Activated CD4-positive, alpha-beta T cell treated with anti-CD3 and anti-CD28 coated beads for 36 hours (primary cell): ENCODE data around the gene CCDC107. TPM values are rescaled to one million over a fixed set of nuclear protein-coding genes. Genes with fewer than 3 reads are reported as not detected.
"Not testable (repeated sequence)": the region's sequence is repeated elsewhere in the genome, so short reads cannot be mapped to it uniquely, and the experiment has no call there.

Source experiments
- ATAC-seq: fragments of 200-7000 bp; cut with Tn5 transposase; one replicate; pipeline ENCODE4 v1.10.0; 2021; ENCODE audit warnings: mild to moderate bottlenecking, moderate library complexity
- CTCF ChIA-PET: fragments of 350-600 bp; sonication (Branson Sonifier 250); formaldehyde crosslinking; loops from one replicate; lab custom pipeline; 2021; ENCODE audit warnings: antibody characterized with exemption; lab: Charles Lee
- POLR2A ChIA-PET: fragments of 350-600 bp; sonication (Branson Sonifier 250); formaldehyde crosslinking; loops from one replicate; lab custom pipeline; 2021; ENCODE audit warnings: antibody characterized with exemption, inconsistent platforms; lab: Charles Lee
- DNase-seq: peaks from one replicate; pipeline ENCODE4 v3.0.0-alpha.2; 2020
- H3K27ac Mint-ChIP-seq: one replicate; pipeline ENCODE4 v1.8.0; 2021; ENCODE audit warnings: mixed read lengths
- H3K27me3 Mint-ChIP-seq: one replicate; pipeline ENCODE4 v1.8.0; 2021; ENCODE audit warnings: mixed read lengths
- H3K36me3 Mint-ChIP-seq: one replicate; pipeline ENCODE4 v1.8.0; 2021; ENCODE audit warnings: low read depth, mixed read lengths
- H3K4me1 Mint-ChIP-seq: one replicate; pipeline ENCODE4 v1.8.0; 2021; ENCODE audit warnings: mixed read lengths
- H3K4me3 Mint-ChIP-seq: one replicate; pipeline ENCODE4 v1.8.0; 2021; ENCODE audit warnings: mild to moderate bottlenecking, moderate library complexity, mixed read lengths
- H3K9me3 Mint-ChIP-seq: one replicate; pipeline ENCODE4 v1.8.0; 2021; ENCODE audit warnings: low read depth, mixed read lengths
- intact Hi-C, 2 experiments: fragments of 100-400 bp; cut with DNase I in 1 of 2; cut with micrococcal nuclease in 1 of 2; formaldehyde crosslinking; loops; one replicate each; pipeline versions ENCODE4 v1.14.2 to v1.15.1; 2022 to 2024; cut with DNase I, micrococcal nuclease
- total RNA-seq, 2 experiments: library from RNA; stranded (reverse); gene quantifications; one replicate each; pipeline ENCODE4 v1.2.3, GENCODE V29; 2021

Gene CCDC107
- 10 to 100 TPM in 1 of 2 experiments, 1 to 10 TPM in 1; 7.9 to 10.4 TPM for total RNA-seq

DNA sequence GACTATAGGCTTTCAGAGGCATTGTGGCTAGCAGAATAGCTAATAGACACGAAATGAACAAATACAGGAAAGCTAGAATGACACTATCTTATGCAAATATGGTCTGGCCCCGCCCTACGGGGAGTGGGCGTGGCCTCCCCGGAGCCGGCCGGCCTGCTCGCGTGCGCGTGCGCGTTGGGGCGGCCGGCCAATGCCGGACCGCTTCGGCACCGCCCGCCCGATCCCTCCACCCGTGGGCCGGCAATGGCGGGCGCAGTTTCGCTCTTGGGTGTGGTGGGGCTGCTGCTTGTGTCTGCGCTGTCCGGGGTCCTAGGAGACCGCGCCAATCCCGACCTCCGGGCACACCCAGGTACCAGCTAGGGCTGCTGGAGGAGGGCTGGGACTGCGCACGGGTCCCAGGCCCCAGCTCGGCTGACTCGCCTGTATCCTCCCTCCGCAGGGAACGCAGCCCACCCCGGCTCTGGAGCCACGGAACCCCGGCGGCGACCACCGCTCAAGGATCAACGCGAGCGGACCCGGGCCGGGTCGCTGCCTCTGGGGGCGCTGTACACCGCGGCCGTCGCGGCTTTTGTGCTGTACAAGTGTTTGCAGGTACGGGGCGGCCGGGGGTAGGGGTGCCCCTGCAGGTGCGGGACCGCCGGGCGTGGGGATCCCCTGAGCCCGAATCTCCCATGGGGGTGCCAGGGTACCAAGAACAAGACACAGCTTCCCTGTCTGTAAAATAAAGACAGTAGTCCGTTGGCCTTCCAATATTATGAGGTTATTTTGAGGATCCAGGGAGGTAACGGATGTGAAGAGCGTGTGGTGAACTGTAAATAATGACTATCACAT is at the start of gene CCDC107:
CCDC107 (plus strand) TSS at position 156 of the 831 bp plus-strand sequence; CDS start at position 244, 88 bp downstream.
- Mint-ChIP-seq H3K36me3 (peaks cover 37% of the 10 kb centered on the region), H3K4me3 (peak within 1 kb of the TSS; percentile 80), H3K9me3 (no peaks in the 10 kb centered on the region), H3K27me3 (peaks cover 2% of the 10 kb centered on the region), H3K27ac (peak within 1 kb of the TSS; percentile 98), H3K4me1 (peaks cover 68% of the 10 kb centered on the region)
- CTCF ChIA-PET, result interaction anchor here (0.5 to 6.7 kb wide), 33 partner anchors 8 to 1012 kb away, joined by 3 to 89 read pairs (median 4); partner anchors contain the start of genes CA9, CD72, CREB3 and GALT
- intact Hi-C loops, result loop anchor here (1.0 to 10.0 kb wide), 16 partner anchors 38 to 671 kb away; partner anchors contain the start of genes GBA2 (in 2 of the 2), RGP1 (in 2 of the 2), ATOSB (in 1 of the 2) and CD72 (in 1 of the 2)
- ATAC-seq (peak; percentile 63), DNase-seq (peak; percentile 87)
- POLR2A ChIA-PET, result interaction anchor here (0.7 to 1.4 kb wide), 4 partner anchors 10 to 74 kb away, joined by 3 to 4 read pairs (median 3); partner anchors contain the start of gene CREB3

DNA sequence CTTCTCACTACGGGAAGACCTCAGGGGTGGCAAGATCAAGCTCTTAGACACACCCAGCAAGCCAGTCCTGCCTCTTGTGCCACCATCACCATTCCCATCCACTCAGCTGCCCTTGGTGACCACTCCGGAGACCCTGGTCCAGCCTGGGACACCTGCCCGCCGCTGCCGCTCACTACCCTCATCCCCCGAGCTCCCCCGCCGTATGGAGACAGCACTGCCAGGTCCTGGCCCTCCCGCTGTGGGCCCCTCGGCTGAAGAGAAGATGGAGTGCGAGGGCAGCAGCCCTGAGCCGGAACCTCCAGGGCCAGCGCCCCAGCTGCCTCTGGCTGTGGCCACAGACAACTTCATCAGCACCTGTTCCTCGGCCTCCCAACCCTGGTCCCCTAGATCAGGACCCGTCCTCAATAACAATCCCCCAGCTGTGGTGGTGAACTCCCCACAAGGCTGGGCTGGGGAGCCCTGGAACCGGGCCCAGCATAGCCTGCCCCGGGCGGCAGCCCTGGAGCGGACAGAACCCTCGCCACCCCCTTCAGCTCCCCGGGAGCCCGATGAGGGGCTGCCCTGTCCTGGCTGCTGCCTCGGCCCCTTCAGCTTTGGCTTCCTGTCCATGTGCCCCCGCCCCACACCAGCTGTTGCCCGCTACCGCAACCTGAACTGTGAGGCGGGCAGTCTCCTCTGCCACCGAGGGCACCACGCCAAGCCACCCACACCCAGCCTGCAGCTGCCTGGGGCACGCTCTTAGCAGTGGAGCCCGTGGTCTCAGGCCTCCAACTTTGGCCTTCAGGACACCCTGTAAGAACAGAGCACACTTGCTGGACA is 48.9 kb upstream of the CCDC107 start:
- Mint-ChIP-seq H3K4me1 (peaks cover 15% of the 10 kb centered on the region), H3K9me3 (no peaks in the 10 kb centered on the region), H3K4me3 (no peak overlapping the region), H3K27me3 (no peaks in the 10 kb centered on the region), H3K36me3 (no peaks in the 10 kb centered on the region), H3K27ac (no peak overlapping the region)
- no peak for ATAC-seq
- intact Hi-C loops, result loop anchor here in 1 of 2 experiments (10.0 kb wide), 1 partner anchor 944 kb away; the partner anchor contains the start of gene CCL27
- CTCF ChIA-PET, result interaction anchor here (0.5 to 3.0 kb wide), 5 partner anchors 8 to 122 kb away, joined by 3 to 16 read pairs (median 3); partner anchors contain the start of genes CCDC107, CREB3, RMRP and TLN1
- no peak for DNase-seq
- POLR2A ChIA-PET, result no interaction called here

- intact Hi-C loops, result loop anchor here in 1 of 2 experiments (10.0 kb wide), 1 partner anchor 945 kb away; the partner anchor contains the start of gene CCL27
- Mint-ChIP-seq H3K4me1 (peaks cover 15% of the 10 kb centered on the region), H3K9me3 (no peaks in the 10 kb centered on the region), H3K27ac (no peak overlapping the region), H3K27me3 (no peaks in the 10 kb centered on the region), H3K4me3 (no peak overlapping the region), H3K36me3 (no peaks in the 10 kb centered on the region)
- ChIA-PET POLR2A (interaction anchor here (0.5 kb wide), 1 partner anchor 65 kb away, joined by 3 read pairs; no protein-coding TSS in a partner anchor), CTCF (interaction anchor here (1.0 to 3.0 kb wide), 3 partner anchors 55 to 122 kb away, joined by 4 to 16 read pairs (median 9); partner anchors contain the start of genes ARHGEF39, CREB3 and TLN1)
- no peak for ATAC-seq
- no peak for DNase-seq
Measured at GRCh38 chr9:35609820-35610163, 48.3 kb upstream of the CCDC107 start.

GRCh38 chr9:35611230-35611797 is 46.8 kb upstream of the CCDC107 start:
- ChIA-PET CTCF (interaction anchor here (0.5 to 4.0 kb wide), 30 partner anchors 9 to 830 kb away, joined by 3 to 29 read pairs (median 4); partner anchors contain the start of genes CCDC107, CREB3, RMRP and RUSC2), POLR2A (interaction anchor here (1.1 kb wide), 1 partner anchor 11 kb away, joined by 3 read pairs; no protein-coding TSS in a partner anchor)
- no peaks in the 10 kb centered on the region for H3K9me3 Mint-ChIP-seq
- peak; percentile 74 for DNase-seq
- ATAC-seq, result peak; percentile 96
- intact Hi-C loops, result no loop called here
- H3K27me3 Mint-ChIP-seq, result no peaks in the 10 kb centered on the region
- H3K27ac Mint-ChIP-seq, result no peak overlapping the region
- peaks cover 13% of the 10 kb centered on the region for H3K4me1 Mint-ChIP-seq
- H3K4me3 Mint-ChIP-seq, result no peak overlapping the region
- no peaks in the 10 kb centered on the region for H3K36me3 Mint-ChIP-seq

DNA sequence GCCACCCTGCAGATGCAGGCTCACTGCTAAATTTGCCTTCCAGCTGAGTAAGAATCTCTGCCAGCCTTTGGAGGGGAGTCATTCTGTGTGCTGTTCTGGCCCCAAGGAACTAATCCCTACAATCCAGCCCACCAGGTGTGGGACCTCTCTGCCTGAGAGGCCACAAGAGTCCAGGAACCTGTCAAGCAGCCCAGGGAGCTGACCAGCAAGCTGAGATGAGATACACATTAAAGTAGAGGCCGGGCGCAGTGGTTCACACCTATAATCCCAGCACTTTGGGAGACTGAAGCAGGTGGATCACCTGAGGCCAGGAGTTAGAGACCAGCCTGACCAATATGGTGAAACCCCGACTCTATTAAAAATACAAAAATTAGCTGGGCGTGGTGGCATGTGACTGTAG is 46.0 kb upstream of the CCDC107 start:
- H3K4me3 Mint-ChIP-seq, H3K9me3 Mint-ChIP-seq, POLR2A ChIA-PET, DNase-seq, H3K36me3 Mint-ChIP-seq, H3K27ac Mint-ChIP-seq, intact Hi-C loops, ATAC-seq, H3K27me3 Mint-ChIP-seq: not testable (repeated sequence)
- CTCF ChIA-PET, result interaction anchor here (0.6 to 4.0 kb wide), 20 partner anchors 8 to 270 kb away, joined by 3 to 29 read pairs (median 4); partner anchors contain the start of genes CCDC107, CREB3, RMRP and RUSC2
- H3K4me1 Mint-ChIP-seq, result peaks cover 14% of the 10 kb centered on the region

- intact Hi-C loops, result no loop called here
- CTCF ChIA-PET, result interaction anchor here (0.6 to 4.0 kb wide), 7 partner anchors 9 to 81 kb away, joined by 3 to 29 read pairs (median 5); partner anchors contain the start of genes CCDC107 and RMRP
- H3K4me3 Mint-ChIP-seq, result no peak overlapping the region
- no peaks in the 10 kb centered on the region for H3K36me3 Mint-ChIP-seq
- no peak for DNase-seq
- H3K4me1 Mint-ChIP-seq, result peaks cover 20% of the 10 kb centered on the region
- H3K27ac Mint-ChIP-seq, result no peak overlapping the region
- no peaks in the 10 kb centered on the region for H3K27me3 Mint-ChIP-seq
- ATAC-seq, result no peak
- POLR2A ChIA-PET, result interaction anchor here (1.1 kb wide), 1 partner anchor 123 kb away, joined by 3 read pairs; the partner anchor contains the start of gene RUSC2
- no peaks in the 10 kb centered on the region for H3K9me3 Mint-ChIP-seq
Measured at GRCh38 chr9:35612843-35613242, 45.2 kb upstream of the CCDC107 start.

GRCh38 chr9:35615981-35616680 is 42.0 kb upstream of the CCDC107 start:
- Mint-ChIP-seq H3K4me3 (peak overlapping the region; percentile 77), H3K4me1 (peaks cover 43% of the 10 kb centered on the region), H3K27me3 (no peaks in the 10 kb centered on the region), H3K9me3 (no peaks in the 10 kb centered on the region), H3K27ac (peak overlapping the region; percentile 52), H3K36me3 (no peaks in the 10 kb centered on the region)
- ChIA-PET CTCF (interaction anchor here (0.5 to 1.8 kb wide), 13 partner anchors 10 to 1476 kb away, joined by 3 to 9 read pairs (median 4); partner anchors contain the start of genes CCDC107, RMRP, TESK1 and TLN1), POLR2A (no interaction called here)
- ATAC-seq, result no peak
- intact Hi-C loops, result loop anchor here in 1 of 2 experiments (5.0 kb wide), 2 partner anchors 41 to 116 kb away; partner anchors contain the start of genes CCDC107, CREB3, RMRP and TLN1
- DNase-seq, result no peak

DNA sequence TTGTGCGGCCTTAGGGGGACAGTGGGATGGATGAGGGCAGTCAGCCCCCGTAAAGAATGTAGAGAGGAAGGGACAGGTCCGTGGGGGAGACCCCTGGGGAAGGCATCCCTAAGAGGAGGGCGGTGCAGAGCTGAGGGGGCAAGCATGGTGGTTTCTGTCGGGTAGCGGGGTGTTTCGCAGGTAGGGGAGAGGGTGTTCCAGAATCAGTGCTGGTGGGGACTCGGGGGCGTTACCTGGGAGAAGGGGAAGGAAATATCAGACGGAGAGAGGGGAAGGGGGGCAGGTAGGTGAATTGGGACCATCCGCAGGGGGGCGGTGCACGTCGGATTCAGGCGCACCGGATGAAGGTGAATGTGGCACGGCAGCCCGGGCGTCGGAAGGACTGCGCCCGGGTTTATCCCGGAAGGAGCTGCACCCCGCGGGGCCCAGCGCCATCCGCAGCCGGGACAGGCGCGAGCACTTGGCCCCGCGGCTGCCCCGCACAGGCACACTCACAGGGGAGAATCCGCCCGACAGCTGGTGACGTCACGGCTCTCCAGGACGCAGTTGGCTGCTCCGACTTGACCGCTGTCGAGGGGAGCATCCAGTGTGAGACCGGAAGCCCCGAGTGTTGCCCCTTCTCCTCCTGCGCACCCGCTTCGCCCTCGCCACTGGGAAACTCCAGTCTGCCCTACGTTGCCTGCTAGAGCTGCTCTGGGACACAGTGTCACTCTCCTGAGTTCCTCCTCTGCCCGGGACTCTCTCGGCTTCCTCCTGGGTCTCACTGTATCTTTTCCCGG is 41.2 kb upstream of the CCDC107 start:
- H3K27ac Mint-ChIP-seq, result peak overlapping the region; percentile 79
- ChIA-PET CTCF (interaction anchor here (0.6 to 1.8 kb wide), 18 partner anchors 8 to 923 kb away, joined by 3 to 9 read pairs (median 3); partner anchors contain the start of genes CCDC107, RMRP, TESK1 and TLN1), POLR2A (interaction anchor here (0.7 to 0.9 kb wide), 3 partner anchors 9 to 115 kb away, joined by 3 read pairs; partner anchors contain the start of gene CREB3)
- no peaks in the 10 kb centered on the region for H3K9me3 Mint-ChIP-seq
- peak overlapping the region; percentile 77 for H3K4me3 Mint-ChIP-seq
- ATAC-seq (peak; percentile 74), DNase-seq (peak; percentile 80)
- intact Hi-C loops, result loop anchor here (1.0 to 5.0 kb wide), 4 partner anchors 13 to 115 kb away; partner anchors contain the start of genes CCDC107 (in 1 of the 2), CREB3 (in 1 of the 2), RMRP (in 1 of the 2) and TLN1 (in 1 of the 2)
- no peaks in the 10 kb centered on the region for H3K36me3 Mint-ChIP-seq
- no peaks in the 10 kb centered on the region for H3K27me3 Mint-ChIP-seq
- H3K4me1 Mint-ChIP-seq, result peaks cover 38% of the 10 kb centered on the region

- H3K27ac Mint-ChIP-seq, result peak overlapping the region; percentile 79
- H3K27me3 Mint-ChIP-seq, result no peaks in the 10 kb centered on the region
- POLR2A ChIA-PET, result interaction anchor here (0.7 to 0.9 kb wide), 3 partner anchors 8 to 115 kb away, joined by 3 read pairs; partner anchors contain the start of gene CREB3
- CTCF ChIA-PET, result interaction anchor here (0.6 to 1.8 kb wide), 14 partner anchors 8 to 924 kb away, joined by 3 to 9 read pairs (median 3); partner anchors contain the start of genes CCDC107, RMRP, TESK1 and TLN1
- peak overlapping the region; percentile 77 for H3K4me3 Mint-ChIP-seq
- intact Hi-C loops, result loop anchor here (1.0 to 5.0 kb wide), 4 partner anchors 13 to 115 kb away; partner anchors contain the start of genes CCDC107 (in 1 of the 2), CREB3 (in 1 of the 2), RMRP (in 1 of the 2) and TLN1 (in 1 of the 2)
- H3K9me3 Mint-ChIP-seq, result no peaks in the 10 kb centered on the region
- H3K4me1 Mint-ChIP-seq, result peaks cover 38% of the 10 kb centered on the region
- no peaks in the 10 kb centered on the region for H3K36me3 Mint-ChIP-seq
- ATAC-seq, result no peak
- DNase-seq, result no peak
Measured at GRCh38 chr9:35617548-35617947, 40.5 kb upstream of the CCDC107 start.
